ENCODE measurements around the gene TJP2. TPM values are rescaled to one million over a fixed set of nuclear protein-coding genes. Genes with fewer than 3 reads are reported as not detected.

TJP2 gene
- total and polyA plus RNA-seq, 2 of the 4 experiments (the other 2 are of a cell fraction): 38.3 to 49.3 TPM

GRCh38 chr9:69323861-69324260 lies 149.8 kb downstream of the TJP2 start:
- DNase-seq (no peak), ATAC-seq (ENCODE audit: low read depth) (no peak)
- H3K36me3 ChIP-seq (ENCODE audit: control insufficient read depth, insufficient read depth, low read length): no peaks in the 10 kb centered on the region
- no peak overlapping the region for H2AK9ac ChIP-seq (replicated peaks; ENCODE audit: low read depth, low read length, poor library complexity)
- no peak overlapping the region for H2BK5ac ChIP-seq (ENCODE audit: low read depth, low read length, poor library complexity, severe bottlenecking)
- no CpG with 5 or more reads among the region's 2 CpGs for WGBS, 2 experiments (ENCODE audit: extremely low coverage in 2 of 2, insufficient read length in 1 of 2)
- H2AFZ ChIP-seq (replicated peaks; ENCODE audit: low read length, poor library complexity): no peak overlapping the region
- dilution Hi-C loops (cut with HindIII; ENCODE audit: low sequenced_read_pairs, unreplicated experiment): no loop called here
- peaks cover 65% of the 10 kb centered on the region for H3K27me3 ChIP-seq (ENCODE audit: control insufficient read depth, insufficient read depth, low read length)
- ChIA-PET CTCF (no interaction called here), POLR2A (ENCODE audit: unreplicated experiment) (no interaction called here)
- no peak overlapping the region for H3K14ac ChIP-seq (replicated peaks; ENCODE audit: low read depth, low read length)
- in situ Hi-C loops (cut with MboI; ENCODE audit: low sequenced_read_pairs): no loop called here
- no peak overlapping the region for H4K8ac ChIP-seq (ENCODE audit: low read depth in 2 of 2, low read length in 2 of 2)
- no peak overlapping the region for H3K9ac ChIP-seq (ENCODE audit: low read depth, low read length)
- BruUV-seq (replicated peaks): no TSS peak
- no peak for TF ChIP-seq NFE2L2 (IDR thresholded peaks at IDR 0.05; ENCODE audit: low read depth, low read length)
- no peak for TF ChIP-seq MAFK (IDR thresholded peaks at IDR 0.05; ENCODE audit: low read depth, low read length)
- TF ChIP-seq BHLHE40 (IDR thresholded peaks at IDR 0.05; ENCODE audit: low read depth, low read length): no peak
- TF ChIP-seq SMC3 (IDR thresholded peaks at IDR 0.05; ENCODE audit: low read depth, low read length): no peak
- TF ChIP-seq CEBPB (IDR thresholded peaks at IDR 0.05; ENCODE audit: low read depth, low read length): no peak
- no peak for TF ChIP-seq MXI1 (IDR thresholded peaks at IDR 0.05; ENCODE audit: borderline replicate concordance, low read depth, low read length)
- TF ChIP-seq MAZ (IDR thresholded peaks at IDR 0.05; ENCODE audit: borderline replicate concordance, low read depth, low read length): no peak
- no peak overlapping the region for H2AK5ac ChIP-seq (ENCODE audit: low read depth, low read length)
- H3K4me2 ChIP-seq (ENCODE audit: low read depth, low read length): no peak overlapping the region
- intact Hi-C loops (cut with micrococcal nuclease): no loop called here
- no peaks in the 10 kb centered on the region for H3K9me3 ChIP-seq (ENCODE audit: control insufficient read depth, insufficient read depth, low read length)
- no peak overlapping the region for H3K4ac ChIP-seq (ENCODE audit: low read depth, low read length)
- H3K18ac ChIP-seq (ENCODE audit: low read depth, low read length): no peak overlapping the region
- no peak overlapping the region for H2BK120ac ChIP-seq (ENCODE audit: low read depth, low read length)
- H3K79me1 ChIP-seq (ENCODE audit: low read depth in 1 of 2, low read length in 2 of 2): no peaks in the 10 kb centered on the region
- no peak overlapping the region for H2BK20ac ChIP-seq (ENCODE audit: low read depth, low read length)
- no peak overlapping the region for H2BK15ac ChIP-seq (ENCODE audit: low read depth, low read length)
- H3K4me1 ChIP-seq (ENCODE audit: control insufficient read depth, insufficient read depth, low read length): no peaks in the 10 kb centered on the region
- no peak overlapping the region for H3K27ac ChIP-seq (ENCODE audit: insufficient read depth, low read length)
- H3K56ac ChIP-seq (ENCODE audit: extremely low read depth, insufficient read depth, low read length): no peak overlapping the region
- no peaks in the 10 kb centered on the region for H3K9me1 ChIP-seq (ENCODE audit: insufficient read depth, low read length)
- H4K91ac ChIP-seq (ENCODE audit: insufficient read depth, low read depth, low read length): no peak overlapping the region
- no peak overlapping the region for H4K5ac ChIP-seq (ENCODE audit: low read depth, low read length)
- H3K4me3 ChIP-seq (ENCODE audit: insufficient read depth, low read depth, low read length): no peak overlapping the region
- H3K23ac ChIP-seq (ENCODE audit: low read depth, low read length): no peak overlapping the region
- H4K20me1 ChIP-seq (ENCODE audit: insufficient read depth, low read length): no peaks in the 10 kb centered on the region

Other genes starting within 250 kb of the TJP2 start
- not detected in 2 replicates for gene PRKACG, start 160.2 kb upstream of the TJP2 start, total RNA-seq (2012; rRNA removed)
- not detected in 2 replicates for gene PRKACG, start 160.2 kb upstream of the TJP2 start, polyA plus RNA-seq (2012; rRNA removed)
- gene FXN, start 138.5 kb upstream of the TJP2 start, total RNA-seq (2012; rRNA removed): 3.9 and 6.1 TPM in 2 replicates
- 17.6 and 18.1 TPM in 2 replicates for gene FXN, start 138.5 kb upstream of the TJP2 start, polyA plus RNA-seq (2012; rRNA removed)
- gene ENTREP1, start 150.9 kb downstream of the TJP2 start, total RNA-seq (2012; rRNA removed): not detected in 2 replicates
- 0.04 TPM in 1 of 2 replicates, not detected in the other for gene ENTREP1, start 150.9 kb downstream of the TJP2 start, polyA plus RNA-seq (2012; rRNA removed)